Panc1 (cell line): ENCODE measurements around the gene FAM227B. TPM values are rescaled to one million over a fixed set of nuclear protein-coding genes. Genes with fewer than 3 reads are reported as not detected.

Source experiments
- ATAC-seq: fragments of 200-7000 bp; cut with Tn5 transposase; 2 replicates; pipeline ENCODE4 v1.9.1; 2020; ENCODE audit warnings: mild to moderate bottlenecking, moderate library complexity
- BruUV-seq: library from RNA; stranded (reverse); fragments of 400-500 nt; replicated peaks from 2 replicates; lab custom pipeline; 2021; lab: Mats Ljungman, UMichigan
- CTCF ChIA-PET: fragments of 300-600 bp; sonication (Branson Sonifier 250); formaldehyde crosslinking; loops from one replicate; lab custom pipeline; 2022; ENCODE audit warnings: antibody characterized with exemption; lab: Charles Lee
- POLR2A ChIA-PET: fragments of 300-600 bp; sonication (Branson Sonifier 250); formaldehyde crosslinking; loops from one replicate; lab custom pipeline; 2022; ENCODE audit warnings: antibody characterized with exemption; lab: Charles Lee
- DNase-seq: peaks from one replicate; pipeline ENCODE4 v3.0.0-alpha.2; 2010; ENCODE audit warnings: low read depth, low spot score
- H3K27ac ChIP-seq: 2 replicates; pipeline ENCODE4 v1.5.1; 2011; ENCODE audit warnings: mild to moderate bottlenecking, low read length, inconsistent platforms
- H3K27me3 ChIP-seq: fragments of 200-500 bp; sonication (Bioruptor generic); 2 replicates; pipeline ENCODE4 v1.6.0; 2014; ENCODE audit warnings: low read length, inconsistent platforms; ENCODE audit not compliant: control insufficient read depth, insufficient read depth
- H3K36me3 ChIP-seq: fragments of 200-500 bp; sonication (Bioruptor generic); 2 replicates; pipeline ENCODE4 v1.5.1; 2014; ENCODE audit warnings: inconsistent platforms, mild to moderate bottlenecking, low read length, moderate library complexity; ENCODE audit not compliant: control insufficient read depth, insufficient read depth
- H3K4me1 ChIP-seq: 2 replicates; pipeline ENCODE4 v1.5.1; 2011; ENCODE audit warnings: inconsistent platforms, mild to moderate bottlenecking, low read length, moderate library complexity; ENCODE audit not compliant: control insufficient read depth, insufficient read depth
- H3K4me3 ChIP-seq, 2 experiments: 2 replicates each; pipeline ENCODE4 v1.5.1; 2011 to 2012; ENCODE audit warnings: low read depth in 2 of 2, low read length in 2 of 2, mild to moderate bottlenecking in 2 of 2, inconsistent platforms in 1 of 2, moderate library complexity in 1 of 2
- H3K9me3 ChIP-seq: fragments of 200-500 bp; sonication (Bioruptor generic); 2 replicates; pipeline ENCODE4 v1.5.1; 2014; ENCODE audit warnings: low read depth, mild to moderate bottlenecking, inconsistent platforms, low read length, moderate library complexity; ENCODE audit not compliant: control insufficient read depth, insufficient read depth
- CTCF ChIP-seq: fragments of 450-650 bp; IDR thresholded peaks from 2 replicates; pipeline ENCODE4 v1.5.1; 2017; ENCODE audit warnings: mild to moderate bottlenecking
- POLR2AphosphoS5 ChIP-seq: IDR thresholded peaks from 2 replicates; pipeline ENCODE4 v1.6.1; 2012; ENCODE audit warnings: mild to moderate bottlenecking, low read depth, low read length, moderate library complexity
- REST ChIP-seq, 2 experiments: IDR thresholded peaks; 2 replicates each; pipeline ENCODE4 v1.6.1; 2011 to 2012; ENCODE audit warnings: low read depth in 2 of 2, control low read depth in 1 of 2, low read length in 1 of 2, mild to moderate bottlenecking in 1 of 2, moderate library complexity in 1 of 2; ENCODE audit not compliant: insufficient read depth in 1 of 2
- SIN3A ChIP-seq: IDR thresholded peaks from 2 replicates; pipeline ENCODE4 v1.6.1; 2012; ENCODE audit warnings: low read depth, mild to moderate bottlenecking, low read length, moderate library complexity, borderline replicate concordance; ENCODE audit not compliant: insufficient read depth
- TCF7L2 ChIP-seq: IDR thresholded peaks from 2 replicates; pipeline ENCODE4 v1.6.1; 2011; ENCODE audit warnings: mild to moderate bottlenecking, low read depth, low read length, inconsistent platforms
- in situ Hi-C: cut with HindIII; loops from 2 replicates; pipeline ENCODE4 v1.10.0; 2016; ENCODE audit warnings: low sequenced_read_pairs, low pct_unique_long_range_greater_than_20kb
- intact Hi-C: fragments of 100-400 bp; cut with micrococcal nuclease; formaldehyde crosslinking; loops from one replicate; pipeline ENCODE4 v1.10.0; 2022; ENCODE audit not compliant: unreplicated experiment
- total RNA-seq: library from RNA; stranded (reverse); gene quantifications from one replicate; pipeline ENCODE4 v1.2.1, GENCODE V29; 2021; ENCODE audit not compliant: unreplicated experiment

The FAM227B gene
- total RNA-seq, 1 experiment from 2014 or later, result 1.2 TPM

GRCh38 chr15:49287481-49287880 lies 333.1 kb downstream of the FAM227B start:
- no peak overlapping the region for H3K27ac ChIP-seq
- ChIA-PET POLR2A (no interaction called here), CTCF (no interaction called here)
- no peak overlapping the region for H3K4me3 ChIP-seq
- BruUV-seq, result no TSS peak
- no peaks in the 10 kb centered on the region for H3K27me3 ChIP-seq
- H3K4me1 ChIP-seq, result no peaks in the 10 kb centered on the region
- no peaks in the 10 kb centered on the region for H3K36me3 ChIP-seq
- H3K9me3 ChIP-seq, result no peaks in the 10 kb centered on the region
- intact Hi-C loops (no loop called here), in situ Hi-C loops (no loop called here)
- DNase-seq, result no peak
- no peak for ATAC-seq
- TF ChIP-seq REST (IDR thresholded peaks at IDR 0.05; ENCODE audit: insufficient read depth in 1 of 2, low read depth in 2 of 2, low read length in 1 of 2) (no peak), CTCF (no peak), POLR2AphosphoS5 (no peak), SIN3A (no peak), TCF7L2 (no peak)

- intact Hi-C loops, result no loop called here
- ChIA-PET CTCF (no interaction called here), POLR2A (no interaction called here)
- in situ Hi-C loops, result no loop called here
- no peak for ATAC-seq
- H3K27me3 ChIP-seq, result no peaks in the 10 kb centered on the region
- H3K4me1 ChIP-seq, result no peaks in the 10 kb centered on the region
- no peak overlapping the region for H3K27ac ChIP-seq
- no peak for DNase-seq
- no peak for TF ChIP-seq POLR2AphosphoS5
- TF ChIP-seq CTCF, result no peak
- no peak for TF ChIP-seq REST (IDR thresholded peaks at IDR 0.05; ENCODE audit: insufficient read depth in 1 of 2, low read depth in 2 of 2, low read length in 1 of 2)
- TF ChIP-seq TCF7L2, result no peak
- H3K36me3 ChIP-seq, result no peaks in the 10 kb centered on the region
- BruUV-seq, result no TSS peak
- H3K9me3 ChIP-seq, result no peaks in the 10 kb centered on the region
- H3K4me3 ChIP-seq, result no peak overlapping the region
Observed at GRCh38 chr15:49286649-49287404, 333.8 kb downstream of the FAM227B start.
